Measurements from ENCODE around the gene PCTP.

The PCTP gene

GRCh38 chr17:55783684-55784245 lies 32.9 kb downstream of the PCTP start:
- Histone ChIP-seq H3K27me3 (ENCODE audit: control insufficient read depth in 1 of 2, insufficient read depth in 1 of 2, low read length in 2 of 2) (no peaks in the 10 kb centered on the region), H4K8ac (ENCODE audit: low read length) (no peak overlapping the region), H3K4me3 (ENCODE audit: insufficient read depth in 1 of 2, low read depth in 1 of 2, low read length in 2 of 2) (peak overlapping the region in 1 of 2 experiments; percentile 45), H3K23ac (ENCODE audit: low read length in 2 of 2) (no peak overlapping the region), H3K79me1 (replicated peaks; ENCODE audit: low read length, poor library complexity, severe bottlenecking) (no peaks in the 10 kb centered on the region), H3K4ac (ENCODE audit: low read depth in 1 of 2, low read length in 2 of 2) (no peak overlapping the region), H3K9ac (ENCODE audit: low read length) (peak overlapping the region; percentile 62), H2BK120ac (ENCODE audit: low read depth, low read length) (no peak overlapping the region), H2AK5ac (ENCODE audit: low read length, severe bottlenecking) (no peak overlapping the region), H2BK5ac (ENCODE audit: low read depth, low read length, poor library complexity, severe bottlenecking) (no peak overlapping the region), H3K9me3 (ENCODE audit: control insufficient read depth, low read length) (no peaks in the 10 kb centered on the region), H3K4me2 (ENCODE audit: low read length, poor library complexity, severe bottlenecking) (no peak overlapping the region), H3K27ac (ENCODE audit: low read length, poor library complexity, severe bottlenecking) (no peak overlapping the region), H4K91ac (ENCODE audit: low read length) (no peak overlapping the region), H2AFZ (ENCODE audit: low read depth, low read length) (no peak overlapping the region), H3K18ac (ENCODE audit: low read depth in 1 of 2, low read length in 2 of 2) (no peak overlapping the region), H3K14ac (ENCODE audit: low read length in 2 of 2) (no peak overlapping the region), H3K4me1 (ENCODE audit: control insufficient read depth, insufficient read depth, low read depth, low read length) (no peaks in the 10 kb centered on the region), H2BK12ac (ENCODE audit: low read length in 2 of 2) (no peak overlapping the region), H3K36me3 (ENCODE audit: control insufficient read depth in 1 of 2, insufficient read depth in 2 of 2, low read depth in 1 of 2, low read length in 2 of 2) (peaks cover 0 to 3% of the 10 kb centered on the region in 2 experiments), H2BK15ac (ENCODE audit: low read depth, poor library complexity, severe bottlenecking) (no peak overlapping the region)
- peak; percentile 23 for DNase-seq
- WGBS = 87% methylated on average over 16 of the region's 16 CpGs

- no peaks in the 10 kb centered on the region for H3K9me3 ChIP-seq (ENCODE audit: control insufficient read depth, low read length)
- H3K18ac ChIP-seq (ENCODE audit: low read depth in 1 of 2, low read length in 2 of 2) = no peak overlapping the region
- 95% methylated on average over 2 of the region's 2 CpGs for WGBS
Observed at GRCh38 chr17:55784666-55785065, 33.8 kb downstream of the PCTP start.

DNA sequence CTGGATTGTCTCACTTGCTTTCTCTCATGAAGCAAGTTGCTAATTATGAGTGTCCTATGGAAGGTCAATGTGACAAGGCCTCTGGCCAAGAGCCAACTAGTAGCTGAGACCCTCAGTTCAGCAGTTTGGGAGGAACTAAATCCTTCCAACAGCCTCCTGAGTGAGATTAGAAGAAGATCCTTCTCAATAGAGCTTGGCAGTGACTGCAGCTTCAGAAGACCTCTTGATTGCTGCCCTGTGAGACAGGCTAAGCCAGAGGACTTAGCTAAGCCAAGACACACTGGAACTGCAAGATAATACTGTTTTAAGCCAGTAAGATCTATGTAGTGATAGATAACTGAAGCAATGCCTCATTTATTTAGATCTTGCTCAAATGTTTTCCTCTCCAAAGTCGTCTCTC lies 34.3 kb downstream of the PCTP start:
- no peak overlapping the region for H3K14ac ChIP-seq (ENCODE audit: low read length in 2 of 2)
- H3K18ac ChIP-seq (ENCODE audit: low read depth in 1 of 2, low read length in 2 of 2) = no peak overlapping the region
- no peaks in the 10 kb centered on the region for H3K79me1 ChIP-seq (replicated peaks; ENCODE audit: low read length, poor library complexity, severe bottlenecking)
- no peak for DNase-seq
- H2AFZ ChIP-seq (ENCODE audit: low read depth, low read length) = no peak overlapping the region
- H2BK120ac ChIP-seq (ENCODE audit: low read depth, low read length) = no peak overlapping the region
- H3K36me3 ChIP-seq (ENCODE audit: control insufficient read depth in 1 of 2, insufficient read depth in 2 of 2, low read depth in 1 of 2, low read length in 2 of 2) = peaks cover 0 to 3% of the 10 kb centered on the region in 2 experiments
- no peak overlapping the region for H3K4me2 ChIP-seq (ENCODE audit: low read length, poor library complexity, severe bottlenecking)
- no peak overlapping the region for H2BK5ac ChIP-seq (ENCODE audit: low read depth, low read length, poor library complexity, severe bottlenecking)
- H3K9me3 ChIP-seq (ENCODE audit: control insufficient read depth, low read length) = no peaks in the 10 kb centered on the region
- no peak overlapping the region for H2BK12ac ChIP-seq (ENCODE audit: low read length in 2 of 2)
- H3K9ac ChIP-seq (ENCODE audit: low read length) = no peak overlapping the region
- H2AK5ac ChIP-seq (ENCODE audit: low read length, severe bottlenecking) = no peak overlapping the region
- no peak overlapping the region for H3K23ac ChIP-seq (ENCODE audit: low read length in 2 of 2)
- H3K4ac ChIP-seq (ENCODE audit: low read depth in 1 of 2, low read length in 2 of 2) = no peak overlapping the region
- H3K4me1 ChIP-seq (ENCODE audit: control insufficient read depth, insufficient read depth, low read depth, low read length) = no peaks in the 10 kb centered on the region
- H4K8ac ChIP-seq (ENCODE audit: low read length) = no peak overlapping the region
- 100% methylated on average over 1 of the region's 1 CpG for WGBS
- H3K27ac ChIP-seq (ENCODE audit: low read length, poor library complexity, severe bottlenecking) = no peak overlapping the region
- no peaks in the 10 kb centered on the region for H3K27me3 ChIP-seq (ENCODE audit: control insufficient read depth in 1 of 2, insufficient read depth in 1 of 2, low read length in 2 of 2)
- no peak overlapping the region for H4K91ac ChIP-seq (ENCODE audit: low read length)
- no peak overlapping the region for H2BK15ac ChIP-seq (ENCODE audit: low read depth, poor library complexity, severe bottlenecking)
- H3K4me3 ChIP-seq (ENCODE audit: insufficient read depth in 1 of 2, low read depth in 1 of 2, low read length in 2 of 2) = no peak overlapping the region

More at GRCh38 chr17:55784666-55785065, 33.8 kb downstream of the PCTP start:
- H4K91ac ChIP-seq (ENCODE audit: low read length) = no peak overlapping the region
- H2BK12ac ChIP-seq (ENCODE audit: low read length in 2 of 2) = no peak overlapping the region
- H2AK5ac ChIP-seq (ENCODE audit: low read length, severe bottlenecking) = no peak overlapping the region
- H3K27me3 ChIP-seq (ENCODE audit: control insufficient read depth in 1 of 2, insufficient read depth in 1 of 2, low read length in 2 of 2) = no peaks in the 10 kb centered on the region
- H3K27ac ChIP-seq (ENCODE audit: low read length, poor library complexity, severe bottlenecking) = no peak overlapping the region
- no peak overlapping the region for H3K14ac ChIP-seq (ENCODE audit: low read length in 2 of 2)
- H3K4ac ChIP-seq (ENCODE audit: low read depth in 1 of 2, low read length in 2 of 2) = no peak overlapping the region
- no peak overlapping the region for H3K9ac ChIP-seq (ENCODE audit: low read length)
- no peaks in the 10 kb centered on the region for H3K79me1 ChIP-seq (replicated peaks; ENCODE audit: low read length, poor library complexity, severe bottlenecking)
- no peak overlapping the region for H2BK15ac ChIP-seq (ENCODE audit: low read depth, poor library complexity, severe bottlenecking)
- DNase-seq = no peak
- no peak overlapping the region for H3K4me2 ChIP-seq (ENCODE audit: low read length, poor library complexity, severe bottlenecking)
- no peak overlapping the region for H3K4me3 ChIP-seq (ENCODE audit: insufficient read depth in 1 of 2, low read depth in 1 of 2, low read length in 2 of 2)
- no peak overlapping the region for H2BK120ac ChIP-seq (ENCODE audit: low read depth, low read length)
- H3K4me1 ChIP-seq (ENCODE audit: control insufficient read depth, insufficient read depth, low read depth, low read length) = no peaks in the 10 kb centered on the region
- no peak overlapping the region for H4K8ac ChIP-seq (ENCODE audit: low read length)
- no peak overlapping the region for H2BK5ac ChIP-seq (ENCODE audit: low read depth, low read length, poor library complexity, severe bottlenecking)
- H3K23ac ChIP-seq (ENCODE audit: low read length in 2 of 2) = no peak overlapping the region
- H3K36me3 ChIP-seq (ENCODE audit: control insufficient read depth in 1 of 2, insufficient read depth in 2 of 2, low read depth in 1 of 2, low read length in 2 of 2) = peaks cover 0 to 3% of the 10 kb centered on the region in 2 experiments
- H2AFZ ChIP-seq (ENCODE audit: low read depth, low read length) = no peak overlapping the region

DNA sequence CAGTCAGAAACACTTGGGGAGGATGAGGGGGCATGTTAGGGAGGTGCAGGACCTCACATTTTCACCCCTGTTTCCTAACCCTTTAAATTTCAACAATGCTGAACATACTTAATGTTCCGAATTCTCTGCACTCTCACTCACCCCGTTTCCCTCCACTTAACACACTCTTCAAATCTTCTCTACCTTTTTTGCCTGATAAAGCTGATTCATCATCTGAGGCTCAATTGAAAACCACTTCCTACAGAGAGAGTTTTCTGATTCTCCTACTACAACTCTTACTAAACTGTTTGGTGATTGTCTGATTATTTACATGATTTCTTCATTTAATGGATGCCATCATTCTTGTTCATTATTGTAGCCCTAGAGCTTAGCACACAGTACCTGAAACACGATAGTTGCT lies 42.4 kb downstream of the PCTP start:
- 92% methylated on average over 2 of the region's 3 CpGs for WGBS
- no peaks in the 10 kb centered on the region for H3K79me1 ChIP-seq (replicated peaks; ENCODE audit: low read length, poor library complexity, severe bottlenecking)
- no peak for DNase-seq
- no peak overlapping the region for H4K91ac ChIP-seq (ENCODE audit: low read length)
- H3K27ac ChIP-seq (ENCODE audit: low read length, poor library complexity, severe bottlenecking) = no peak overlapping the region
- H2AK5ac ChIP-seq (ENCODE audit: low read length, severe bottlenecking) = no peak overlapping the region
- no peaks in the 10 kb centered on the region for H3K4me1 ChIP-seq (ENCODE audit: control insufficient read depth, insufficient read depth, low read depth, low read length)
- no peak overlapping the region for H2BK15ac ChIP-seq (ENCODE audit: low read depth, poor library complexity, severe bottlenecking)
- no peak overlapping the region for H3K4ac ChIP-seq (ENCODE audit: low read depth in 1 of 2, low read length in 2 of 2)
- H3K4me2 ChIP-seq (ENCODE audit: low read length, poor library complexity, severe bottlenecking) = no peak overlapping the region
- no peak overlapping the region for H4K8ac ChIP-seq (ENCODE audit: low read length)
- no peaks in the 10 kb centered on the region for H3K9me3 ChIP-seq (ENCODE audit: control insufficient read depth, low read length)
- H2AFZ ChIP-seq (ENCODE audit: low read depth, low read length) = no peak overlapping the region
- no peak overlapping the region for H2BK5ac ChIP-seq (ENCODE audit: low read depth, low read length, poor library complexity, severe bottlenecking)
- no peak overlapping the region for H2BK12ac ChIP-seq (ENCODE audit: low read length in 2 of 2)
- H3K4me3 ChIP-seq (ENCODE audit: insufficient read depth in 1 of 2, low read depth in 1 of 2, low read length in 2 of 2) = no peak overlapping the region
- H3K9ac ChIP-seq (ENCODE audit: low read length) = no peak overlapping the region
- H3K18ac ChIP-seq (ENCODE audit: low read depth in 1 of 2, low read length in 2 of 2) = no peak overlapping the region
- H2BK120ac ChIP-seq (ENCODE audit: low read depth, low read length) = no peak overlapping the region
- H3K27me3 ChIP-seq (ENCODE audit: control insufficient read depth in 1 of 2, insufficient read depth in 1 of 2, low read length in 2 of 2) = no peaks in the 10 kb centered on the region
- H3K36me3 ChIP-seq (ENCODE audit: control insufficient read depth in 1 of 2, insufficient read depth in 2 of 2, low read depth in 1 of 2, low read length in 2 of 2) = no peaks in the 10 kb centered on the region
- H3K23ac ChIP-seq (ENCODE audit: low read length in 2 of 2) = no peak overlapping the region
- H3K14ac ChIP-seq (ENCODE audit: low read length in 2 of 2) = no peak overlapping the region

Data from mesenchymal stem cell (in vitro differentiated cells and primary cell).